BE2C (cell line): ENCODE data around the gene INHBC.

Source experiments
- DNase-seq: peaks from one replicate; pipeline ENCODE4 v3.0.0-alpha.2; 2020
- H3K27me3 ChIP-seq: fragments of 250-450 bp; sonication (Bioruptor Pico); 2 replicates; pipeline ENCODE4 v1.5.1; 2020; ENCODE audit warnings: mild to moderate bottlenecking
- H3K36me3 ChIP-seq: fragments of 250-450 bp; sonication (Bioruptor Pico); 2 replicates; pipeline ENCODE4 v1.5.1; 2020; ENCODE audit warnings: mild to moderate bottlenecking
- H3K4me1 ChIP-seq: fragments of 250-450 bp; sonication (Bioruptor Pico); 2 replicates; pipeline ENCODE4 v1.5.1; 2020
- H3K4me3 ChIP-seq: 2 replicates; pipeline ENCODE4 v1.5.1; 2011; ENCODE audit warnings: low read depth, low read length
- H3K9me3 ChIP-seq: fragments of 250-450 bp; sonication (Bioruptor Pico); 2 replicates; pipeline ENCODE4 v1.5.1; 2020
- TF ChIP-seq, protein P1 (sequence below): IDR thresholded peaks from 2 replicates; pipeline ENCODE4 v1.5.1; 2012; ENCODE audit warnings: mild to moderate bottlenecking, low read depth, low read length

INHBC gene

DNA sequence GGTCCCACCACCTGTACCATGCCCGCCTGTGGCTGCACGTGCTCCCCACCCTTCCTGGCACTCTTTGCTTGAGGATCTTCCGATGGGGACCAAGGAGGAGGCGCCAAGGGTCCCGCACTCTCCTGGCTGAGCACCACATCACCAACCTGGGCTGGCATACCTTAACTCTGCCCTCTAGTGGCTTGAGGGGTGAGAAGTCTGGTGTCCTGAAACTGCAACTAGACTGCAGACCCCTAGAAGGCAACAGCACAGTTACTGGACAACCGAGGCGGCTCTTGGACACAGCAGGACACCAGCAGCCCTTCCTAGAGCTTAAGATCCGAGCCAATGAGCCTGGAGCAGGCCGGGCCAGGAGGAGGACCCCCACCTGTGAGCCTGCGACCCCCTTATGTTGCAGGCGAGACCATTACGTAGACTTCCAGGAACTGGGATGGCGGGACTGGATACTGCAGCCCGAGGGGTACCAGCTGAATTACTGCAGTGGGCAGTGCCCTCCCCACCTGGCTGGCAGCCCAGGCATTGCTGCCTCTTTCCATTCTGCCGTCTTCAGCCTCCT lies 21.6 kb downstream of the INHBC start:
- no peaks in the 10 kb centered on the region for H3K9me3 ChIP-seq
- H3K4me3 ChIP-seq = peak overlapping the region; percentile 44
- peak; percentile 70 for DNase-seq
- peaks cover 9% of the 10 kb centered on the region for H3K4me1 ChIP-seq
- TF ChIP-seq, protein P1, sequence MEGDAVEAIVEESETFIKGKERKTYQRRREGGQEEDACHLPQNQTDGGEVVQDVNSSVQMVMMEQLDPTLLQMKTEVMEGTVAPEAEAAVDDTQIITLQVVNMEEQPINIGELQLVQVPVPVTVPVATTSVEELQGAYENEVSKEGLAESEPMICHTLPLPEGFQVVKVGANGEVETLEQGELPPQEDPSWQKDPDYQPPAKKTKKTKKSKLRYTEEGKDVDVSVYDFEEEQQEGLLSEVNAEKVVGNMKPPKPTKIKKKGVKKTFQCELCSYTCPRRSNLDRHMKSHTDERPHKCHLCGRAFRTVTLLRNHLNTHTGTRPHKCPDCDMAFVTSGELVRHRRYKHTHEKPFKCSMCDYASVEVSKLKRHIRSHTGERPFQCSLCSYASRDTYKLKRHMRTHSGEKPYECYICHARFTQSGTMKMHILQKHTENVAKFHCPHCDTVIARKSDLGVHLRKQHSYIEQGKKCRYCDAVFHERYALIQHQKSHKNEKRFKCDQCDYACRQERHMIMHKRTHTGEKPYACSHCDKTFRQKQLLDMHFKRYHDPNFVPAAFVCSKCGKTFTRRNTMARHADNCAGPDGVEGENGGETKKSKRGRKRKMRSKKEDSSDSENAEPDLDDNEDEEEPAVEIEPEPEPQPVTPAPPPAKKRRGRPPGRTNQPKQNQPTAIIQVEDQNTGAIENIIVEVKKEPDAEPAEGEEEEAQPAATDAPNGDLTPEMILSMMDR = peak; percentile 88
- no peaks in the 10 kb centered on the region for H3K36me3 ChIP-seq
- H3K27me3 ChIP-seq = peaks cover 6% of the 10 kb centered on the region

DNA sequence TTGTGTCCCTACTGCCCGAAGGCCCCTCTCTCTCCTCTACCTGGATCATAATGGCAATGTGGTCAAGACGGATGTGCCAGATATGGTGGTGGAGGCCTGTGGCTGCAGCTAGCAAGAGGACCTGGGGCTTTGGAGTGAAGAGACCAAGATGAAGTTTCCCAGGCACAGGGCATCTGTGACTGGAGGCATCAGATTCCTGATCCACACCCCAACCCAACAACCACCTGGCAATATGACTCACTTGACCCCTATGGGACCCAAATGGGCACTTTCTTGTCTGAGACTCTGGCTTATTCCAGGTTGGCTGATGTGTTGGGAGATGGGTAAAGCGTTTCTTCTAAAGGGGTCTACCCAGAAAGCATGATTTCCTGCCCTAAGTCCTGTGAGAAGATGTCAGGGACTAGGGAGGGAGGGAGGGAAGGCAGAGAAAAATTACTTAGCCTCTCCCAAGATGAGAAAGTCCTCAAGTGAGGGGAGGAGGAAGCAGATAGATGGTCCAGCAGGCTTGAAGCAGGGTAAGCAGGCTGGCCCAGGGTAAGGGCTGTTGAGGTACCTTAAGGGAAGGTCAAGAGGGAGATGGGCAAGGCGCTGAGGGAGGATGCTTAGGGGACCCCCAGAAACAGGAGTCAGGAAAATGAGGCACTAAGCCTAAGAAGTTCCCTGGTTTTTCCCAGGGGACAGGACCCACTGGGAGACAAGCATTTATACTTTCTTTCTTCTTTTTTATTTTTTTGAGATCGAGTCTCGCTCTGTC lies 22.3 kb downstream of the INHBC start:
- no peaks in the 10 kb centered on the region for H3K9me3 ChIP-seq
- H3K27me3 ChIP-seq = peaks cover 6% of the 10 kb centered on the region
- TF ChIP-seq, protein P1 = no peak
- DNase-seq = no peak
- H3K4me1 ChIP-seq = peaks cover 9% of the 10 kb centered on the region
- no peaks in the 10 kb centered on the region for H3K36me3 ChIP-seq
- H3K4me3 ChIP-seq = peak overlapping the region; percentile 44

DNA sequence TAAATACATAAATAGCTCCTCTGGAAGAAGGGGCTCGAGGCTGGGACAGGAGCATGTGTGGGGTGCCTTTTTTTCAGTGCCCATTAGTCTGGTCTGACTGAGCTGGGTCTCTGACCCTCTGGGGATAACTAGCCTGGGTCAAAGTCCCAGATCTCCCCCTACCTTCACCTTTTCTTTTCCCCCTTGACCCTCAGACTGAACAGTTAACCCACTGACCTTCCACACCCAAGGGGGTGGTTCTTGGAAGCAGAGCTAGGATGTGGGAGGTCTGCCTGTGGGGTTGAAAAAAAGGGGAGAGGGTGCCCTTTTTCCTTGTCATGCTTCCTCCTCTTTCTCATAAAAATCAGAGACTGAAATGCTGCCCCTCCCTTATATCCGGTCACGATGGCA lies 24.1 kb downstream of the INHBC start:
- H3K36me3 ChIP-seq = no peaks in the 10 kb centered on the region
- peaks cover 6% of the 10 kb centered on the region for H3K4me1 ChIP-seq
- H3K4me3 ChIP-seq = peak overlapping the region; percentile 77
- H3K9me3 ChIP-seq = no peaks in the 10 kb centered on the region
- DNase-seq = no peak
- H3K27me3 ChIP-seq = peaks cover 8% of the 10 kb centered on the region
- TF ChIP-seq, protein P1 = no peak

DNA sequence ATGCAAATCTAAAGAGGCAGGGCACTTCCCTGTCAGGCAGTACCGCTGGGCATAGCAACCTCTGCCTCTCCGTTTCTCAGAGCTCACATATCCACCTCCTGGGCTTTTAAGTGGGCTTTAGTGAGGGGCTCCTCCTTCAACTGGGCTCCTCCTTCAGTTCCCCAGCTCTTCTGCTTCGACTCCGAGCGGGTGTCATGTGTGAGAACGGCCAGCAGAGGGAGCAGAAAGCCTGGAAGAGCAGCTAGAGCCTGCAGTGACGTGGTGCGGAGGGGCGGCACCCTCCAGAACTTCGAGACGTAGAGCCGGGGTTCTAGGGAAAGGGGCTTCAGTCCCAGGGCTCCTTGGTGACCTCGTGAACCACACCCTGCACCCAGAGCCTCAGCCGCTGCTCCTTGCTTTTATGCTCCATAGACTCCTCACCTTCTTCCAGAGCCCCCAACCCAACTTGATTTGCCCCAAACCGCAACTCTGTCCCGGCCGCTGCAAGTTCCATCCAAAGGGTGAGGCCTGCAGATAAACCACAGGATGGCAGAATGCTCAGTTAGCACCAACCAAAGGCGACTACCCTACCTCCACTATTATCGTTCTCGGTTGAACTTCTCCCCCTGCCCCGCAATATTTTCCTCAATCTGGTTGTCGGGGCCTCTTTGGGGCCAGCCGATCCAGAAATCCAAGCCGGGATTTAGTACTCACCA lies 24.6 kb downstream of the INHBC start:
- DNase-seq = peak; percentile 95
- no peaks in the 10 kb centered on the region for H3K36me3 ChIP-seq
- H3K9me3 ChIP-seq = no peaks in the 10 kb centered on the region
- TF ChIP-seq, protein P1 = peak; percentile 83
- H3K4me1 ChIP-seq = peaks cover 6% of the 10 kb centered on the region
- H3K4me3 ChIP-seq = peak overlapping the region; percentile 77
- H3K27me3 ChIP-seq = peaks cover 13% of the 10 kb centered on the region

DNA sequence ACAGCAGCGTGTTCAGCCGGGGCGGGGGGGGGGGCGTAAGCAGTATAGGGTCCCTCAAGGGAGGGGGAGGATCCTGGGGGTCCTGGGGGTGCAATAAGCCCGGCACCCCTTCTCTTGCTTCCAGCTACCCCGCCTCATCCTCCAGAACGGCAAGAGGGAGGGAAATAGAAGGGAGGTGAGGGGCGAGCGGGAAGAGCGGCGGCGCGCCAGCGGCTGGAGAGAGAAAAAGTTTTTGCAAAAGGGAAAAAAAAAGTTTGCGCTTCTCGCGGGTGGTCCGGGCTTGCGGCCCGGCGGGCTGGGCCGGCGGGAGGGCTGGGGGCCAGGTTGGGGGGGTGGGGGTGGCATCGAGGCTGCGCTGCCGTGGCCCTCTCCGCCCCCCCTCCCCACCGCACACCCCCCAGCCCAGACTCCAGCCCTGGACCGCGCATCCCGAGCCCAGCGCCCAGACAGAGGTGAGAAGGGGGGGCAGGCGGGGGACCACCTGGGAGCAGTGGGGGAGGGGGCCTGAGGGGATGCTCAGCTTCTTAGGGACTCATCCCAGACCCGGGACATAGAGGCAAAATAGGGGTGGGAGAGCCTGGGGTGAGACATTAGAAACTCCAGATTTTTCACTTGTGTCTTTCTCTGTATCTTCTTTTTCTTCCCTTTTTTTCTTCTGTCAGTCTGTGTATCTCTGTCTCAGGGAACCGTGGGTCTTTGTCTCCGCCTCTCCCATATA lies 25.3 kb downstream of the INHBC start, which contains the start of gene GLI1:
Gene GLI1 (plus strand): TSS at position 36 of the 718 bp plus-strand sequence. CDS start 3,907 bp downstream, outside the sequence.
- Histone ChIP-seq H3K27me3 (peaks cover 20% of the 10 kb centered on the region), H3K4me1 (peaks cover 3% of the 10 kb centered on the region), H3K4me3 (peak within 1 kb of the TSS; percentile 77), H3K9me3 (no peaks in the 10 kb centered on the region), H3K36me3 (no peaks in the 10 kb centered on the region)
- peak; percentile 38 for DNase-seq
- TF ChIP-seq, protein P1 = no peak
